Caco-2 (cell line): ENCODE results near the gene SIRPB1. TPM values are rescaled to one million over a fixed set of nuclear protein-coding genes. Genes with fewer than 3 reads are reported as not detected.
"Not testable (repeated sequence)": the region's sequence is repeated elsewhere in the genome, so short reads cannot be mapped to it uniquely, and the experiment has no call there.

Source experiments
- BruUV-seq: library from RNA; stranded (reverse); fragments of 400-500 nt; replicated peaks from 2 replicates; lab custom pipeline; 2021; lab: Mats Ljungman, UMichigan
- CTCF ChIA-PET: fragments of 300-600 bp; sonication (Branson Sonifier 250); formaldehyde crosslinking; loops from one replicate; lab custom pipeline; 2022; ENCODE audit warnings: antibody characterized with exemption; lab: Charles Lee
- POLR2A ChIA-PET: fragments of 300-600 bp; sonication (Branson Sonifier 250); formaldehyde crosslinking; loops from one replicate; lab custom pipeline; 2022; ENCODE audit warnings: antibody characterized with exemption; lab: Charles Lee
- DNase-seq, 2 experiments: peaks; one replicate each; pipeline versions ENCODE4 v3.0.0 to v3.0.0-alpha.2; 2020 to 2022
- H3K27me3 ChIP-seq: replicated peaks from 2 replicates; pipeline ENCODE4 v1.6.0; 2011; ENCODE audit warnings: low read length; ENCODE audit not compliant: control insufficient read depth, insufficient read depth
- H3K36me3 ChIP-seq: 2 replicates; pipeline ENCODE4 v1.5.1; 2011; ENCODE audit warnings: low read length; ENCODE audit not compliant: control insufficient read depth, insufficient read depth
- H3K4me1 ChIP-seq: fragments of 250-450 bp; sonication (Bioruptor Pico); 2 replicates; pipeline ENCODE4 v1.5.1; 2020; ENCODE audit warnings: mild to moderate bottlenecking
- H3K4me3 ChIP-seq: 2 replicates; pipeline ENCODE4 v1.5.1; 2011; ENCODE audit warnings: low read depth, mild to moderate bottlenecking, control low read depth, low read length
- H3K9me3 ChIP-seq: fragments of 250-450 bp; sonication (Bioruptor Pico); 2 replicates; pipeline ENCODE4 v1.5.1; 2020; ENCODE audit warnings: mild to moderate bottlenecking, moderate library complexity
- H3K27ac Mint-ChIP-seq: one replicate; pipeline ENCODE4 v1.8.0; 2022; ENCODE audit warnings: mixed read lengths; ENCODE audit not compliant: unreplicated experiment
- H3K27me3 Mint-ChIP-seq: one replicate; pipeline ENCODE4 v1.8.0; 2022; ENCODE audit warnings: mixed read lengths; ENCODE audit not compliant: insufficient read depth, unreplicated experiment
- H3K36me3 Mint-ChIP-seq: one replicate; pipeline ENCODE4 v1.8.0; 2022; ENCODE audit warnings: mild to moderate bottlenecking, mixed read lengths; ENCODE audit not compliant: insufficient read depth, unreplicated experiment
- H3K4me1 Mint-ChIP-seq: one replicate; pipeline ENCODE4 v1.8.0; 2022; ENCODE audit warnings: low read depth, mixed read lengths; ENCODE audit not compliant: unreplicated experiment
- H3K4me3 Mint-ChIP-seq: one replicate; pipeline ENCODE4 v1.8.0; 2022; ENCODE audit warnings: mild to moderate bottlenecking, moderate library complexity, mixed read lengths; ENCODE audit not compliant: unreplicated experiment
- H3K9me3 Mint-ChIP-seq: one replicate; pipeline ENCODE4 v1.8.0; 2022; ENCODE audit warnings: mixed read lengths; ENCODE audit not compliant: unreplicated experiment
- CTCF ChIP-seq, 2 experiments: fragments of 200-600 bp in 1 of 2; IDR thresholded peaks; 1 replicate in 1 of 2; 2 replicates in 1 of 2; pipeline versions ENCODE4 v1.5.1 to v1.8.0; 2011 to 2022; ENCODE audit warnings: antibody characterized with exemption in 1 of 2, control low read depth in 1 of 2, inconsistent platforms in 1 of 2, low read depth in 1 of 2, low read length in 1 of 2, mild to moderate bottlenecking in 1 of 2, moderate library complexity in 1 of 2; ENCODE audit not compliant: insufficient read depth in 1 of 2, severe bottlenecking in 1 of 2, unreplicated experiment in 1 of 2
- intact Hi-C: fragments of 100-400 bp; cut with micrococcal nuclease; formaldehyde crosslinking; loops from one replicate; pipeline ENCODE4 v1.10.0; 2022; ENCODE audit not compliant: unreplicated experiment
- total RNA-seq: library from RNA; stranded (reverse); gene quantifications from 2 replicates; pipeline ENCODE4 v1.2.3, GENCODE V29; 2022

SIRPB1 gene
- total RNA-seq, 1 experiment from 2014 or later = not detected

GRCh38 chr20:1579488-1579887 lies 40.3 kb downstream of the SIRPB1 start:
- TF ChIP-seq CTCF (IDR thresholded peaks at IDR 0.05; ENCODE audit: insufficient read depth in 1 of 2, low read depth in 1 of 2, low read length in 1 of 2, severe bottlenecking in 1 of 2, unreplicated experiment in 1 of 2) = no peak
- Histone ChIP-seq H3K36me3 (no peaks in the 10 kb centered on the region), H3K4me3 (no peak overlapping the region), H3K27me3 (no peaks in the 10 kb centered on the region), H3K4me1 (no peaks in the 10 kb centered on the region), H3K9me3 (no peaks in the 10 kb centered on the region)
- ChIA-PET CTCF (no interaction called here), POLR2A (no interaction called here)
- Mint-ChIP-seq H3K4me1 (no peaks in the 10 kb centered on the region), H3K36me3 (no peaks in the 10 kb centered on the region), H3K27me3 (peaks cover 6% of the 10 kb centered on the region), H3K27ac (no peak overlapping the region), H3K4me3 (no peak overlapping the region), H3K9me3 (no peaks in the 10 kb centered on the region)
- DNase-seq = no peak
- intact Hi-C loops = no loop called here
- BruUV-seq = no TSS peak

- DNase-seq = no peak
- CTCF ChIA-PET = no interaction called here
- no peaks in the 10 kb centered on the region for H3K4me1 Mint-ChIP-seq
These were observed 41.9 kb downstream of the SIRPB1 start for GRCh38 chr20:1577906-1578305.

GRCh38 chr20:1577313-1577712 lies 42.5 kb downstream of the SIRPB1 start:
- H3K4me1 Mint-ChIP-seq, H3K4me1 ChIP-seq, H3K4me3 Mint-ChIP-seq, POLR2A ChIA-PET, BruUV-seq, CTCF ChIA-PET, H3K36me3 Mint-ChIP-seq, H3K9me3 Mint-ChIP-seq, H3K4me3 ChIP-seq, H3K27me3 ChIP-seq, intact Hi-C loops, DNase-seq, H3K27ac Mint-ChIP-seq, H3K36me3 ChIP-seq, H3K9me3 ChIP-seq, H3K27me3 Mint-ChIP-seq: not testable (repeated sequence)

More at GRCh38 chr20:1577906-1578305, 41.9 kb downstream of the SIRPB1 start:
- H3K36me3 ChIP-seq = no peaks in the 10 kb centered on the region
- H3K4me3 Mint-ChIP-seq = no peak overlapping the region
- no TSS peak for BruUV-seq
- H3K36me3 Mint-ChIP-seq = no peaks in the 10 kb centered on the region
- H3K9me3 Mint-ChIP-seq = no peaks in the 10 kb centered on the region
- H3K4me1 ChIP-seq = no peaks in the 10 kb centered on the region
- intact Hi-C loops = no loop called here
- H3K4me3 ChIP-seq = no peak overlapping the region
- H3K27me3 Mint-ChIP-seq = peaks cover 6% of the 10 kb centered on the region
- H3K9me3 ChIP-seq = no peaks in the 10 kb centered on the region
- no peak overlapping the region for H3K27ac Mint-ChIP-seq
- no peak for TF ChIP-seq CTCF (IDR thresholded peaks at IDR 0.05; ENCODE audit: insufficient read depth in 1 of 2, low read depth in 1 of 2, low read length in 1 of 2, severe bottlenecking in 1 of 2, unreplicated experiment in 1 of 2)
- POLR2A ChIA-PET = no interaction called here
- H3K27me3 ChIP-seq = no peaks in the 10 kb centered on the region

GRCh38 chr20:1576641-1577040 lies 43.2 kb downstream of the SIRPB1 start:
- CTCF ChIA-PET = interaction anchor here (0.7 kb wide), 1 partner anchor 660 kb away, joined by 3 read pairs; no protein-coding TSS in a partner anchor
- no peak for DNase-seq
- no peaks in the 10 kb centered on the region for H3K9me3 ChIP-seq
- no peaks in the 10 kb centered on the region for H3K27me3 ChIP-seq
- H3K36me3 Mint-ChIP-seq = no peaks in the 10 kb centered on the region
- no peak overlapping the region for H3K4me3 Mint-ChIP-seq
- no peak overlapping the region for H3K27ac Mint-ChIP-seq
- H3K4me1 ChIP-seq = no peaks in the 10 kb centered on the region
- H3K4me3 ChIP-seq = no peak overlapping the region
- H3K36me3 ChIP-seq = no peaks in the 10 kb centered on the region
- TF ChIP-seq CTCF (IDR thresholded peaks at IDR 0.05; ENCODE audit: insufficient read depth in 1 of 2, low read depth in 1 of 2, low read length in 1 of 2, severe bottlenecking in 1 of 2, unreplicated experiment in 1 of 2) = no peak
- BruUV-seq = no TSS peak
- peaks cover 6% of the 10 kb centered on the region for H3K27me3 Mint-ChIP-seq
- no peaks in the 10 kb centered on the region for H3K9me3 Mint-ChIP-seq
- H3K4me1 Mint-ChIP-seq = no peaks in the 10 kb centered on the region
- intact Hi-C loops = no loop called here
- POLR2A ChIA-PET = no interaction called here

- H3K27me3 Mint-ChIP-seq, H3K4me1 Mint-ChIP-seq, H3K27me3 ChIP-seq, H3K36me3 Mint-ChIP-seq, H3K36me3 ChIP-seq, H3K27ac Mint-ChIP-seq, H3K4me1 ChIP-seq, DNase-seq, H3K4me3 ChIP-seq, H3K4me3 Mint-ChIP-seq, intact Hi-C loops, POLR2A ChIA-PET, H3K9me3 ChIP-seq, H3K9me3 Mint-ChIP-seq, BruUV-seq: not testable (repeated sequence)
- CTCF ChIA-PET = interaction anchor here (0.7 kb wide), 1 partner anchor 660 kb away, joined by 3 read pairs; no protein-coding TSS in a partner anchor
These were observed 43.8 kb downstream of the SIRPB1 start for GRCh38 chr20:1576003-1576402.
